H54 (cell line): ENCODE measurements around the gene TMEM184B.

Experiments
- DNase-seq: peaks from one replicate; pipeline ENCODE4 v3.0.0; 2011; ENCODE audit warnings: low spot score, mixed read lengths; ENCODE audit not compliant: insufficient read length
- FAIRE-seq: peaks from 3 replicates; lab custom pipeline; 2011; peaks lifted over from hg19 to GRCh38; lab: Jason Lieb, UNC
- POLR2A ChIP-seq: IDR thresholded peaks from 2 replicates; pipeline ENCODE4 v1.6.1; 2011; ENCODE audit warnings: low read depth, mild to moderate bottlenecking, low read length

Gene TMEM184B

GRCh38 chr22:38199826-38200559 is 72.8 kb downstream of the TMEM184B start:
- no peak for TF ChIP-seq POLR2A
- no peak for DNase-seq
- FAIRE-seq = no peak

GRCh38 chr22:38196791-38197419 is 75.9 kb downstream of the TMEM184B start:
- TF ChIP-seq POLR2A = no peak
- FAIRE-seq (no peak), DNase-seq (no peak)

GRCh38 chr22:38193580-38193979 is 79.2 kb downstream of the TMEM184B start:
- DNase-seq (no peak), FAIRE-seq (no peak)
- no peak for TF ChIP-seq POLR2A

GRCh38 chr22:38192475-38192863 is 80.3 kb downstream of the TMEM184B start:
- no peak for TF ChIP-seq POLR2A
- FAIRE-seq = no peak
- DNase-seq = no peak

GRCh38 chr22:38191731-38192474 is 80.9 kb downstream of the TMEM184B start:
- TF ChIP-seq POLR2A = no peak
- FAIRE-seq (no peak), DNase-seq (no peak)

- DNase-seq (no peak), FAIRE-seq (no peak)
- TF ChIP-seq POLR2A = no peak
Measured at GRCh38 chr22:38191055-38191454, 81.8 kb downstream of the TMEM184B start.

GRCh38 chr22:38190581-38190980 is 82.2 kb downstream of the TMEM184B start:
- no peak for TF ChIP-seq POLR2A
- DNase-seq (no peak), FAIRE-seq (no peak)

- no peak for TF ChIP-seq POLR2A
- FAIRE-seq (no peak), DNase-seq (no peak)
Measured at GRCh38 chr22:38189104-38189503, 83.7 kb downstream of the TMEM184B start.

- no peak for FAIRE-seq
- TF ChIP-seq POLR2A = no peak
- DNase-seq = no peak
Measured at GRCh38 chr22:38187413-38188212, 85.2 kb downstream of the TMEM184B start.

- no peak for TF ChIP-seq POLR2A
- no peak for FAIRE-seq
- DNase-seq = no peak
Measured at GRCh38 chr22:38186429-38186828, 86.4 kb downstream of the TMEM184B start.

GRCh38 chr22:38184788-38185187 is 88.0 kb downstream of the TMEM184B start:
- FAIRE-seq (no peak), DNase-seq (no peak)
- TF ChIP-seq POLR2A = no peak

- TF ChIP-seq POLR2A = 0 out of 2 replicates have a peak, but pooled peaks have one; percentile 14
- DNase-seq = peak; percentile 80
- FAIRE-seq = peak; percentile 23
Measured at GRCh38 chr22:38181453-38182200, 91.2 kb downstream of the TMEM184B start, which contains the start of gene PLA2G6. Gene PLA2G6 (minus strand): TSS chr22:38181830. CDS start chr22:38169426, 12,404 bp downstream.
